ENCODE measurements around the gene TSC2. TPM values are rescaled to one million over a fixed set of nuclear protein-coding genes. Genes with fewer than 3 reads are reported as not detected.

Gene TSC2
- total RNA-seq, 3 donors from 2014 or later (not counting 1 experiment from before 2014, with no cell fraction given), result 135 to 197 (median 161) TPM

DNA sequence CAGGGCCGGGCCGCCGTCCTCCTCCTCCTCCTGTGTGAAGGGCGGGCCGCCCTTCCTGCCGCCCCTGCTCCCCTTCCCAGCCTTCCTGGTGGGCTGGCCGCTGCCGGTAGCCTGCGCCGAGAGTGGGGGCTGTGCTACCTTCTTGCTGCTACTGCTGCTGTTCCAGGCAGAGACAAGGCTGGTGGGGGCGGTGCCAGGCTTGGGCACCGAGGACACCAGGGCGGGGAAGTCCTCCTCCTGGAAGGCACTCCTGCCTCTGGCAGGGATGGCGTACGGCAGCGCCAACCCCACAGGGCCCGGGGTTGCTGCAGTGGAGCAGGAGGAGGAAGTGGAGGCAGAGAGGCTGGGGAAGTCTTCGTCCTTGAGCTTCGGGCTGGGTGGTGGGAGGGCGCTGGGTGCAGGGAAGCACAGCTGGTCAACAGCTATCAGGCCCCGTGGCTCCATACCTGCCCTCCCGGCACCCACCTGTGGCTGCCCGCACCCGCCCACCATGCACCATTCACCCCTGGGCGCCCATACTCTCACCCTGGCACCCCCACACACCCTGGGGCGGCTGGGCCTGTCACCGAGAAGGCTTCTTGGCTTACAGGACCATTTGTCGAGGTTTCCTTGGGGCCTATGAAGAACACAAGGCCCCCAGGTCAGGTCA, 47.8 kb upstream of the TSC2 start:
- Mint-ChIP-seq H3K36me3 (no peaks in the 10 kb centered on the region), H3K4me3 (no peak overlapping the region), H3K9me3 (no peaks in the 10 kb centered on the region), H3K27me3 (ENCODE audit: low read depth in 2 of 2) (no peaks in the 10 kb centered on the region), H3K4me1 (peaks cover 0 to 18% of the 10 kb centered on the region in 2 donors), H3K27ac (no peak overlapping the region)
- no peak for DNase-seq
- intact Hi-C loops (cut with micrococcal nuclease), result loop anchor here (10.0 kb wide), 2 partner anchors 485 to 665 kb away; no protein-coding TSS in a partner anchor
- Histone ChIP-seq H3K4me3 (ENCODE audit: low read length) (no peak overlapping the region), H3K27ac (ENCODE audit: low read length) (no peak overlapping the region), H3K9me3 (ENCODE audit: control insufficient read depth, insufficient read depth, low read length) (no peaks in the 10 kb centered on the region), H3K4me1 (ENCODE audit: control insufficient read depth, insufficient read depth, low read length) (peaks cover 21% of the 10 kb centered on the region), H3K36me3 (ENCODE audit: control insufficient read depth, insufficient read depth, low read length) (peaks cover 49% of the 10 kb centered on the region), H3K27me3 (ENCODE audit: control insufficient read depth, insufficient read depth, low read length) (no peaks in the 10 kb centered on the region)
- WGBS (ENCODE audit: insufficient coverage), result 96% methylated on average over 28 of the region's 28 CpGs
- TF ChIP-seq CTCF (IDR thresholded peaks at IDR 0.05), result no peak
- ATAC-seq, result no peak

DNA sequence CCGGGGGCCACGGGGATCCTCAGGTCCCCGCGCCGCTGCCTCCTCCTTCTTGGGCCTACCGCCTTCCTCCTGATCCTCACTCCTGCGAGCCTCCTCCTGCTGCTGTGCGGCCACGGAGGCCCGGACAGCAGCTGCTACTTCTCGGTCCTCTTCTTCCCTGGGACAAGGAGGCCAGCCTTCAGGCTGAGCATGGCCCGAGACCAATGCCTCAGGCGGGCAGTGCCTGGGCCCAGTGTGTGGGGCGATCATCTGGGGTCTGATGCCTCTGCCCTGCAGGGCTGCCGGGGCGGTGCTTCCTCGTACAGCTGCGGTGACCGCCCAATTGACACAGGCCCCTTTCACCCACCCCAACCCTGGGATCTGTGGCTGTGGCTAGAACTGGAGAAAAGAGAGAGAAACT, 46.8 kb upstream of the TSC2 start:
- ATAC-seq (no peak), DNase-seq (no peak)
- H3K27me3 ChIP-seq (ENCODE audit: control insufficient read depth, insufficient read depth, low read length), result no peaks in the 10 kb centered on the region
- no peaks in the 10 kb centered on the region for H3K9me3 Mint-ChIP-seq
- H3K4me1 ChIP-seq (ENCODE audit: control insufficient read depth, insufficient read depth, low read length), result peaks cover 27% of the 10 kb centered on the region
- no peak overlapping the region for H3K27ac ChIP-seq (ENCODE audit: low read length)
- no peak overlapping the region for H3K27ac Mint-ChIP-seq
- no peak overlapping the region for H3K4me3 Mint-ChIP-seq
- intact Hi-C loops (cut with micrococcal nuclease), result loop anchor here (10.0 kb wide), 2 partner anchors 484 to 664 kb away; no protein-coding TSS in a partner anchor
- H3K4me3 ChIP-seq (ENCODE audit: low read length), result no peak overlapping the region
- H3K9me3 ChIP-seq (ENCODE audit: control insufficient read depth, insufficient read depth, low read length), result no peaks in the 10 kb centered on the region
- H3K36me3 Mint-ChIP-seq, result no peaks in the 10 kb centered on the region
- TF ChIP-seq CTCF (IDR thresholded peaks at IDR 0.05), result no peak
- H3K4me1 Mint-ChIP-seq, result peaks cover 0 to 21% of the 10 kb centered on the region in 2 donors
- WGBS (ENCODE audit: insufficient coverage), result 98% methylated on average over 19 of the region's 19 CpGs
- H3K36me3 ChIP-seq (ENCODE audit: control insufficient read depth, insufficient read depth, low read length), result peaks cover 49% of the 10 kb centered on the region
- no peaks in the 10 kb centered on the region for H3K27me3 Mint-ChIP-seq (ENCODE audit: low read depth in 2 of 2)

GRCh38 chr16:2001456-2002355, 46.1 kb upstream of the TSC2 start:
- H3K4me1 Mint-ChIP-seq, result peaks cover 4 to 25% of the 10 kb centered on the region in 2 donors
- H3K4me1 ChIP-seq (ENCODE audit: control insufficient read depth, insufficient read depth, low read length), result peaks cover 29% of the 10 kb centered on the region
- H3K9me3 ChIP-seq (ENCODE audit: control insufficient read depth, insufficient read depth, low read length), result no peaks in the 10 kb centered on the region
- H3K27ac ChIP-seq (ENCODE audit: low read length), result no peak overlapping the region
- no peaks in the 10 kb centered on the region for H3K27me3 ChIP-seq (ENCODE audit: control insufficient read depth, insufficient read depth, low read length)
- peaks cover 48% of the 10 kb centered on the region for H3K36me3 ChIP-seq (ENCODE audit: control insufficient read depth, insufficient read depth, low read length)
- whole genome bisulfite sequencing (ENCODE audit: insufficient coverage), result 98% methylated on average over 53 of the region's 53 CpGs
- no peaks in the 10 kb centered on the region for H3K9me3 Mint-ChIP-seq
- H3K27ac Mint-ChIP-seq, result no peak overlapping the region
- ATAC-seq (no peak), DNase-seq (no peak)
- H3K27me3 Mint-ChIP-seq (ENCODE audit: low read depth in 2 of 2), result no peaks in the 10 kb centered on the region
- no peak overlapping the region for H3K4me3 ChIP-seq (ENCODE audit: low read length)
- no peaks in the 10 kb centered on the region for H3K36me3 Mint-ChIP-seq
- TF ChIP-seq CTCF (IDR thresholded peaks at IDR 0.05), result no peak
- intact Hi-C loops (cut with micrococcal nuclease), result loop anchor here (10.0 kb wide), 2 partner anchors 483 to 663 kb away; no protein-coding TSS in a partner anchor
- H3K4me3 Mint-ChIP-seq, result no peak overlapping the region
